ENCODE results near the gene EXOSC5.

DNA sequence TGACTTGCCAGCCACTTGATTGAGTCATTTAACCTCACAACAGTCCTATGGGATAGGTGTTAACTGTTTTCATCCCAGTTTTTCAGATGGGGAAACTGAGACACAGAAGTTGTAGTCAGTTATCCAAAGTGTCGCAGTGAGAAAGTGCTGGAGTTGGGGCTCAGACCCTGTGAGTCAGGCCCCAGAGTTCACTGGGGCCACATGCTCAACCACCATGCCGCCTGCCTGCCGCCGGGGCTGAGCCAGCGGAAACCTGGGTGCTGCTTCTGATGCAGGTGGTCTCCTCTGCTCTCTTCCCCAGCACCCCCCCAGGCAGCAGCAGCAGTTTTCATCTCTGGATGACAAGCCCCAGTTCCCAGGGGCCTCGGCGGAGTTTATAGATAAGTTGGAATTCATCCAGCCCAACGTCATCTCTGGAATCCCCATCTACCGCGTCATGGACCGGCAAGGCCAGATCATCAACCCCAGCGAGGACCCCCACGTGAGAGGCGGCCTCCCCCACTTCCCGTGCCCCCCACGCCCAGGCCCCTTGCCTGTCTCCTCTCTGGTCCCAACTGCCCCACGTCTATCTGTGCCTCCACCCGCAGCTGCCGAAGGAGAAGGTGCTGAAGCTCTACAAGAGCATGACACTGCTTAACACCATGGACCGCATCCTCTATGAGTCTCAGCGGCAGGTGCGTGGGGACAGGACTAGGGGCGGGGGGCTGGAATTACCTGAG is 13.3 kb upstream of the EXOSC5 start:
- TF ChIP-seq, protein P1, sequence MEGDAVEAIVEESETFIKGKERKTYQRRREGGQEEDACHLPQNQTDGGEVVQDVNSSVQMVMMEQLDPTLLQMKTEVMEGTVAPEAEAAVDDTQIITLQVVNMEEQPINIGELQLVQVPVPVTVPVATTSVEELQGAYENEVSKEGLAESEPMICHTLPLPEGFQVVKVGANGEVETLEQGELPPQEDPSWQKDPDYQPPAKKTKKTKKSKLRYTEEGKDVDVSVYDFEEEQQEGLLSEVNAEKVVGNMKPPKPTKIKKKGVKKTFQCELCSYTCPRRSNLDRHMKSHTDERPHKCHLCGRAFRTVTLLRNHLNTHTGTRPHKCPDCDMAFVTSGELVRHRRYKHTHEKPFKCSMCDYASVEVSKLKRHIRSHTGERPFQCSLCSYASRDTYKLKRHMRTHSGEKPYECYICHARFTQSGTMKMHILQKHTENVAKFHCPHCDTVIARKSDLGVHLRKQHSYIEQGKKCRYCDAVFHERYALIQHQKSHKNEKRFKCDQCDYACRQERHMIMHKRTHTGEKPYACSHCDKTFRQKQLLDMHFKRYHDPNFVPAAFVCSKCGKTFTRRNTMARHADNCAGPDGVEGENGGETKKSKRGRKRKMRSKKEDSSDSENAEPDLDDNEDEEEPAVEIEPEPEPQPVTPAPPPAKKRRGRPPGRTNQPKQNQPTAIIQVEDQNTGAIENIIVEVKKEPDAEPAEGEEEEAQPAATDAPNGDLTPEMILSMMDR (IDR thresholded peaks at IDR 0.05; ENCODE audit: low read depth, low read length) = no peak
- TF ChIP-seq MYC (IDR thresholded peaks at IDR 0.05; ENCODE audit: low read depth, low read length) (no peak), POLR2A (IDR thresholded peaks at IDR 0.05; ENCODE audit: extremely low read depth, insufficient read length) (no peak)
- TF ChIP-seq, protein P2, sequence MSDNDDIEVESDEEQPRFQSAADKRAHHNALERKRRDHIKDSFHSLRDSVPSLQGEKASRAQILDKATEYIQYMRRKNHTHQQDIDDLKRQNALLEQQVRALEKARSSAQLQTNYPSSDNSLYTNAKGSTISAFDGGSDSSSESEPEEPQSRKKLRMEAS (IDR thresholded peaks at IDR 0.05; ENCODE audit: low read depth, low read length) = no peak
